Sigmoid colon (tissue), 3 donors: ENCODE measurements around the gene GIPR.
A peak's percentile ranks its signal among the peaks of the same experiment; 100 is the strongest.

Experiments used
- CTCF ChIP-seq, 4 experiments: fragments of 450-650 bp in 3 of 4; fragments of 200-600 bp in 1 of 4; IDR thresholded peaks; one replicate each; pipeline ENCODE4 v1.5.1; 2016 to 2019; ENCODE audit warnings: antibody characterized with exemption in 4 of 4, mild to moderate bottlenecking in 3 of 4, moderate library complexity in 2 of 4
- POLR2A ChIP-seq, 2 donors: fragments of 450-650 bp; IDR thresholded peaks; one replicate each; pipeline ENCODE4 v1.6.1; 2016; ENCODE audit warnings: antibody characterized with exemption in 2 of 2, mild to moderate bottlenecking in 2 of 2, moderate library complexity in 2 of 2

DNA sequence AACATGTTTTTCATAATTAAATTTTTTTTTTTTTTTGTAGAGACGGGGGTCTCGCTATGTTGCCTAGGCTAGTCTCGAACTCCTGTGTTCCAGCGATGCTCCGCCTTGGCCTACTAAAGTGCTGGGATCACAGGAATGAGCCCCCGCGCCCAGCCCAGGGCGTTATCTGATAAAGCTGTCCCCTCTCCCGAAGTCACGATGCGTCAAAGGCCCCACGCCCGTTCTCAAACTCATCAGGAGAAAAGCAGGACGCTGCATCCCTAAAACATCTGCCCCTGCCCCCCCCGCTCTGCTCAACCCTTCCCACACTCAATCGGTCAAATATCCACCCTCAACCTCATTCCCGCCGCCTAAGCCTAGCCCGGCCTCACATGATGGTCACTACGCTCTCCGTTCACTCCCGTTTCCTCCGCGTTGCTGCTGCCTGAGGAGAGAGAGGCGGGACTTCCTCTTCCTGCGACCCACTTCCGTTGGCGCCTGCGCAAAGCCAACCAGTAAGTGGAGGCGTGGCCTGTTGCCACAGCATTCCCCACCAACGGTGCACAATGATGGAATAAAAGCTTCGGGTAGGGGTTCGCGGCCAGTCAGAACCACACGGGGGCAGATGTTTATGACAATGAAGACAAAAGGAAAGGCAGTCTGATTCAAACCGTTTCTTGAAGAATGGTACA lies 23.6 kb downstream of the GIPR start, which contains the start of gene SNRPD2:
- TF ChIP-seq CTCF (IDR thresholded peaks at IDR 0.05) (no peak), POLR2A (IDR thresholded peaks at IDR 0.05) (peak; percentile 88 to 90)
